Endothelial cell of umbilical vein (primary cell): ENCODE measurements around the gene SH3BP5. TPM values are rescaled to one million over a fixed set of nuclear protein-coding genes. Genes with fewer than 3 reads are reported as not detected.

Source experiments
- BruUV-seq: library from RNA; stranded (reverse); fragments of 400-500 nt; replicated peaks from 2 replicates; lab custom pipeline; 2021; lab: Mats Ljungman, UMichigan
- CTCF ChIA-PET: fragments of 300-600, 350-600 bp; sonication (Branson Sonifier 250); formaldehyde crosslinking; loops from one replicate; lab custom pipeline; 2021; ENCODE audit warnings: antibody characterized with exemption, inconsistent platforms; lab: Charles Lee
- POLR2A ChIA-PET: fragments of 300-600, 350-600 bp; sonication (Branson Sonifier 250); formaldehyde crosslinking; loops from one replicate; lab custom pipeline; 2021; ENCODE audit warnings: antibody characterized with exemption, inconsistent platforms; lab: Charles Lee
- DNase-seq: peaks from one replicate; pipeline ENCODE4 v3.0.0-alpha.2; 2011; ENCODE audit warnings: low read depth, low spot score
- FAIRE-seq: peaks from 2 replicates; lab custom pipeline; 2011; peaks lifted over from hg19 to GRCh38; lab: Jason Lieb, UNC
- H2AFZ ChIP-seq: 2 replicates; pipeline ENCODE4 v1.6.0; 2012; ENCODE audit warnings: low read depth, low read length, control low read depth, inconsistent platforms
- H3K27ac ChIP-seq: 2 replicates; pipeline ENCODE4 v1.5.1; 2011; ENCODE audit warnings: low read depth, mild to moderate bottlenecking, control low read depth, low read length, moderate library complexity; ENCODE audit not compliant: insufficient read depth
- H3K27me3 ChIP-seq, 2 experiments: 2 replicates each; pipeline versions ENCODE4 v1.6.0 to v1.6.1; 2011; ENCODE audit warnings: low read length in 2 of 2, mixed read lengths in 1 of 2; ENCODE audit not compliant: control insufficient read depth in 2 of 2, insufficient read depth in 2 of 2
- H3K36me3 ChIP-seq, 2 experiments: 2 replicates in 1 of 2; 3 replicates in 1 of 2; pipeline ENCODE4 v1.5.1; 2011; ENCODE audit warnings: low read length in 2 of 2, mild to moderate bottlenecking in 1 of 2, moderate library complexity in 1 of 2; ENCODE audit not compliant: control insufficient read depth in 2 of 2, insufficient read depth in 2 of 2; ENCODE audit errors: extremely low read depth in 1 of 2
- H3K4me1 ChIP-seq: 3 replicates; pipeline ENCODE4 v1.5.1; 2011; ENCODE audit warnings: mild to moderate bottlenecking, low read length; ENCODE audit not compliant: control insufficient read depth, insufficient read depth; ENCODE audit errors: extremely low read depth
- H3K4me2 ChIP-seq: 2 replicates; pipeline ENCODE4 v1.6.1; 2011; ENCODE audit warnings: low read length, control low read depth, mixed read lengths; ENCODE audit not compliant: insufficient read depth
- H3K4me3 ChIP-seq, 3 experiments: fragments of 200-600 bp in 1 of 3; sonication (generic), shearing (Covaris generic) in 1 of 3; replicated peaks in 1 of 3; 2 replicates each; pipeline ENCODE4 v1.5.1; 2011 to 2016; ENCODE audit warnings: control low read depth in 3 of 3, low read length in 3 of 3, mild to moderate bottlenecking in 2 of 3, inconsistent platforms in 1 of 3, low read depth in 1 of 3, moderate library complexity in 1 of 3; ENCODE audit not compliant: insufficient read depth in 1 of 3
- H3K79me2 ChIP-seq: 2 replicates; pipeline ENCODE4 v1.6.0; 2012; ENCODE audit warnings: low read length, inconsistent platforms; ENCODE audit not compliant: control insufficient read depth, insufficient read depth
- H3K9ac ChIP-seq: replicated peaks from 2 replicates; pipeline ENCODE3; 2011; ENCODE audit warnings: low read length, control low read depth; ENCODE audit not compliant: insufficient read depth; ENCODE audit errors: extremely low read depth
- H3K9me1 ChIP-seq: replicated peaks from 3 replicates; pipeline ENCODE4 v1.6.0; 2011; ENCODE audit warnings: mild to moderate bottlenecking, low read length; ENCODE audit not compliant: control insufficient read depth, insufficient read depth; ENCODE audit errors: extremely low read depth
- H3K9me3 ChIP-seq: replicated peaks from 2 replicates; pipeline ENCODE4 v1.5.1; 2012; ENCODE audit warnings: low read length, inconsistent platforms; ENCODE audit not compliant: control insufficient read depth, insufficient read depth
- H4K20me1 ChIP-seq: replicated peaks from 2 replicates; pipeline ENCODE3; 2011; ENCODE audit warnings: mild to moderate bottlenecking, low read length; ENCODE audit not compliant: control insufficient read depth, insufficient read depth; ENCODE audit errors: extremely low read depth
- EZH2 ChIP-seq: IDR thresholded peaks from 2 replicates; pipeline ENCODE4 v1.6.1; 2012; ENCODE audit warnings: borderline replicate concordance, low read depth, mild to moderate bottlenecking, moderate library complexity, low read length, inconsistent platforms; ENCODE audit not compliant: severe bottlenecking
- FOS ChIP-seq: IDR thresholded peaks from 2 replicates; pipeline ENCODE4 v1.6.1; 2011; ENCODE audit warnings: mild to moderate bottlenecking, low read length, moderate library complexity, borderline replicate concordance; ENCODE audit not compliant: insufficient read depth
- GATA2 ChIP-seq: IDR thresholded peaks from 2 replicates; pipeline ENCODE4 v1.7.0; 2011; ENCODE audit warnings: low read depth, mild to moderate bottlenecking, moderate library complexity, mixed read lengths, low read length; ENCODE audit not compliant: insufficient read length, insufficient read depth
- JUN ChIP-seq: IDR thresholded peaks from 2 replicates; pipeline ENCODE4 v1.6.1; 2011; ENCODE audit warnings: borderline replicate concordance, low read depth; ENCODE audit not compliant: insufficient read length, insufficient read depth
- MYC ChIP-seq: IDR thresholded peaks from one replicate; pipeline ENCODE4 v1.6.1; 2011; ENCODE audit warnings: mild to moderate bottlenecking, low read depth, low read length
- POLR2A ChIP-seq: IDR thresholded peaks from 2 replicates; pipeline ENCODE4 v1.6.1; 2012; ENCODE audit warnings: low read depth, mild to moderate bottlenecking, control low read depth, low read length
- POLR2AphosphoS5 ChIP-seq: IDR thresholded peaks from 2 replicates; pipeline ENCODE4 v1.6.1; 2012; ENCODE audit warnings: low read depth, mild to moderate bottlenecking, control low read depth, low read length, moderate library complexity; ENCODE audit not compliant: insufficient read depth
- dilution Hi-C: fragments of 300-500 bp; cut with MboI; formaldehyde crosslinking; loops from one replicate; pipeline ENCODE4 v1.15.0; 2019; ENCODE audit warnings: low sequenced_read_pairs; ENCODE audit not compliant: extremely low pct_ligation_motif_present
- intact Hi-C: fragments of 100-400 bp; cut with micrococcal nuclease; formaldehyde crosslinking; loops from one replicate; pipeline ENCODE4 v1.10.0; 2022
- polyA plus RNA-seq, 4 experiments: library from polyadenylated mRNA; depleted of rRNA in 3 of 4; stranded (reverse) in 3 of 4; unstranded in 1 of 4; fragments of >200 nt; gene quantifications; 2 replicates each; pipeline versions ENCODE4 v1.2.1 to v1.2.3, GENCODE V29; 2011 to 2012; ENCODE audit warnings: missing spikeins in 1 of 4
- total RNA-seq: library from RNA; stranded (reverse); gene quantifications from 2 replicates; pipeline ENCODE4 v1.2.3, GENCODE V29; 2021
- TF ChIP-seq, protein P1 (sequence below): IDR thresholded peaks from 2 replicates; pipeline ENCODE4 v1.6.1; 2011; ENCODE audit not compliant: insufficient read depth, insufficient read length
- TF ChIP-seq, protein P2 (sequence below), 2 donors: IDR thresholded peaks; 1 replicate in 1 of 2; 2 replicates in 1 of 2; pipeline ENCODE4 v1.5.1; 2011; ENCODE audit warnings: low read length in 2 of 2, mild to moderate bottlenecking in 2 of 2, moderate library complexity in 2 of 2, control low read depth in 1 of 2, inconsistent platforms in 1 of 2, low read depth in 1 of 2; ENCODE audit not compliant: insufficient read depth in 1 of 2; ENCODE audit errors: extremely low read depth in 1 of 2

SH3BP5 gene
- total and polyA plus RNA-seq, 2 donors (not counting 3 experiments of a cell fraction or from before 2014, with no cell fraction given), result 35.3 to 76.3 TPM

DNA sequence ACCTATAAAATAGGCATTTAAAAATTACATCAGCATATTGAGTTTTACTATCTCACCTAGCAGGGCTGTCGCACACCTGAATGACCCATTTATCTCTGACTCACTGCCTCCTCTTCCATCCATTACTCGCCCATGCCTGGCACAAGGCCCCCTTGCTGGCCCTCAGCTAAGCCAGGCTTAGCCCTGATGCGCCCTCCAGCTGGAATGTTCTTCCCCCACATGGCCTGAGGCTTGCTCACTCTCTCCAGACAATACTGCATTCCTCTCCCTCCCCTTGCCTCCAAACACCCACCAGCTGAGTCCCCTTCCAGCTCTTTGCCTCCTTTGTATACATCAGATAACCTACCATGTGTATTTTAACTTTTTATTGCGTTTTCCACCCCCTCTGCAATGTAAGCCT, 7.2 kb downstream of the SH3BP5 start:
- dilution Hi-C loops, result no loop called here
- Histone ChIP-seq H3K79me2 (peaks cover 84% of the 10 kb centered on the region), H3K4me1 (peaks cover 54% of the 10 kb centered on the region), H3K27ac (no peak overlapping the region), H3K9me1 (no peaks in the 10 kb centered on the region), H3K9me3 (no peaks in the 10 kb centered on the region), H3K4me2 (no peak overlapping the region), H2AFZ (no peak overlapping the region), H4K20me1 (peaks cover 3% of the 10 kb centered on the region), H3K4me3 (no peak overlapping the region), H3K9ac (no peak overlapping the region), H3K36me3 (peaks cover 2 to 3% of the 10 kb centered on the region in 2 experiments), H3K27me3 (no peaks in the 10 kb centered on the region)
- DNase-seq (peak; percentile 37), FAIRE-seq (no peak)
- BruUV-seq, result no TSS peak
- intact Hi-C loops, result no loop called here
- CTCF ChIA-PET, result interaction anchor here (1.4 to 1.5 kb wide), 2 partner anchors 57 to 80 kb away, joined by 5 to 7 read pairs; no protein-coding TSS in a partner anchor
- TF ChIP-seq EZH2 (no peak), MYC (no peak), JUN (no peak), POLR2A (no peak), POLR2AphosphoS5 (no peak), FOS (no peak), GATA2 (no peak)
- TF ChIP-seq, protein P1, sequence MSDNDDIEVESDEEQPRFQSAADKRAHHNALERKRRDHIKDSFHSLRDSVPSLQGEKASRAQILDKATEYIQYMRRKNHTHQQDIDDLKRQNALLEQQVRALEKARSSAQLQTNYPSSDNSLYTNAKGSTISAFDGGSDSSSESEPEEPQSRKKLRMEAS, result no peak
- TF ChIP-seq, protein P2, sequence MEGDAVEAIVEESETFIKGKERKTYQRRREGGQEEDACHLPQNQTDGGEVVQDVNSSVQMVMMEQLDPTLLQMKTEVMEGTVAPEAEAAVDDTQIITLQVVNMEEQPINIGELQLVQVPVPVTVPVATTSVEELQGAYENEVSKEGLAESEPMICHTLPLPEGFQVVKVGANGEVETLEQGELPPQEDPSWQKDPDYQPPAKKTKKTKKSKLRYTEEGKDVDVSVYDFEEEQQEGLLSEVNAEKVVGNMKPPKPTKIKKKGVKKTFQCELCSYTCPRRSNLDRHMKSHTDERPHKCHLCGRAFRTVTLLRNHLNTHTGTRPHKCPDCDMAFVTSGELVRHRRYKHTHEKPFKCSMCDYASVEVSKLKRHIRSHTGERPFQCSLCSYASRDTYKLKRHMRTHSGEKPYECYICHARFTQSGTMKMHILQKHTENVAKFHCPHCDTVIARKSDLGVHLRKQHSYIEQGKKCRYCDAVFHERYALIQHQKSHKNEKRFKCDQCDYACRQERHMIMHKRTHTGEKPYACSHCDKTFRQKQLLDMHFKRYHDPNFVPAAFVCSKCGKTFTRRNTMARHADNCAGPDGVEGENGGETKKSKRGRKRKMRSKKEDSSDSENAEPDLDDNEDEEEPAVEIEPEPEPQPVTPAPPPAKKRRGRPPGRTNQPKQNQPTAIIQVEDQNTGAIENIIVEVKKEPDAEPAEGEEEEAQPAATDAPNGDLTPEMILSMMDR (IDR thresholded peaks at IDR 0.05; ENCODE audit: extremely low read depth in 1 of 2, insufficient read depth in 1 of 2, low read depth in 1 of 2, low read length in 2 of 2), result no peak
- POLR2A ChIA-PET, result no interaction called here
